Hepatocyte (in vitro differentiated cells): ENCODE data around the gene SH2D3C. TPM values are rescaled to one million over a fixed set of nuclear protein-coding genes. Genes with fewer than 3 reads are reported as not detected.

ENCODE experiments used
- DNase-seq: peaks from one replicate; pipeline ENCODE4 v3.0.0-alpha.2; 2016; ENCODE audit warnings: low spot score
- H2AFZ ChIP-seq: fragments of 200-600 bp; sonication (generic); 2 replicates; pipeline ENCODE4 v1.6.0; 2016; ENCODE audit warnings: antibody characterized with exemption, mild to moderate bottlenecking
- H3K27ac ChIP-seq: fragments of 200-600 bp; sonication (generic); 2 replicates; pipeline ENCODE4 v1.5.1; 2016; ENCODE audit warnings: mild to moderate bottlenecking
- H3K27me3 ChIP-seq: fragments of 200-600 bp; sonication (generic); 2 replicates; pipeline ENCODE4 v1.6.1; 2016
- H3K36me3 ChIP-seq: fragments of 200-600 bp; sonication (generic); replicated peaks from 2 replicates; pipeline ENCODE4 v1.5.1; 2016; ENCODE audit warnings: low read depth; ENCODE audit not compliant: insufficient read depth
- H3K4me1 ChIP-seq: fragments of 200-600 bp; sonication (generic); 2 replicates; pipeline ENCODE4 v1.5.1; 2016; ENCODE audit warnings: mild to moderate bottlenecking, moderate library complexity; ENCODE audit not compliant: insufficient read depth
- H3K4me2 ChIP-seq: fragments of 200-600 bp; sonication (generic); 2 replicates; pipeline ENCODE4 v1.6.0; 2016
- H3K4me3 ChIP-seq: fragments of 200-600 bp; sonication (generic); 2 replicates; pipeline ENCODE4 v1.5.1; 2016; ENCODE audit warnings: mild to moderate bottlenecking
- H3K79me2 ChIP-seq: fragments of 200-600 bp; sonication (generic); 2 replicates; pipeline ENCODE4 v1.6.0; 2017; ENCODE audit warnings: mild to moderate bottlenecking
- H3K9me2 ChIP-seq: fragments of 200-600 bp; sonication (generic); replicated peaks from 2 replicates; pipeline ENCODE4 v1.6.0; 2017; ENCODE audit warnings: mild to moderate bottlenecking; ENCODE audit not compliant: insufficient read depth
- H3K9me3 ChIP-seq: fragments of 200-600 bp; sonication (generic); 2 replicates; pipeline ENCODE4 v1.5.1; 2016; ENCODE audit warnings: low read depth, mild to moderate bottlenecking
- H4K20me1 ChIP-seq: fragments of 200-600 bp; sonication (generic); 2 replicates; pipeline ENCODE4 v1.6.0; 2016; ENCODE audit warnings: mild to moderate bottlenecking; ENCODE audit not compliant: insufficient read depth, poor library complexity, severe bottlenecking
- EZH2 ChIP-seq: fragments of 200-600 bp; sonication (generic); IDR thresholded peaks from 2 replicates; pipeline ENCODE4 v1.6.1; 2016; ENCODE audit warnings: antibody characterized with exemption, mild to moderate bottlenecking, borderline replicate concordance
- EZH2phosphoT487 ChIP-seq: fragments of 200-600 bp; sonication (generic); IDR thresholded peaks from one replicate; pipeline ENCODE4 v1.6.1; 2018; ENCODE audit warnings: antibody characterized with exemption, mild to moderate bottlenecking, low read depth, moderate library complexity; ENCODE audit not compliant: unreplicated experiment, severe bottlenecking
- WGBS: methylation state at CpG from one replicate; pipeline ENCODE4 v1.1.6; 2016; ENCODE audit warnings: low lambda C conversion rate; ENCODE audit errors: missing lambda C conversion rate; 5-methylcytosine and 5-hydroxymethylcytosine counted together
- polyA plus RNA-seq: library from polyadenylated mRNA; unstranded; fragments of >200 nt; fragmentation: Nextera tagmentation; extraction: Ambion mirVana; gene quantifications from 2 replicates; pipeline ENCODE4 v1.2.1, GENCODE V29; 2016
- total RNA-seq: library from RNA; depleted of rRNA; stranded (reverse); fragments of >200 nt; gene quantifications from 2 replicates; pipeline ENCODE4 v1.2.3, GENCODE V29; 2014
- TF ChIP-seq, protein P1 (sequence below): fragments of 200-600 bp; sonication (generic); IDR thresholded peaks from 2 replicates; pipeline ENCODE4 v1.5.1; 2016; ENCODE audit warnings: antibody characterized with exemption, mild to moderate bottlenecking; ENCODE audit not compliant: poor library complexity

Gene SH2D3C
- total and polyA plus RNA-seq, 2 experiments from 2014 or later, result 0.23 to 0.89 TPM

GRCh38 chr9:127700594-127701255, 77.7 kb downstream of the SH2D3C start:
- Histone ChIP-seq H3K4me2 (no peak overlapping the region), H3K4me3 (no peak overlapping the region), H3K79me2 (no peaks in the 10 kb centered on the region), H3K27me3 (no peaks in the 10 kb centered on the region), H3K27ac (no peak overlapping the region), H3K9me2 (no peaks in the 10 kb centered on the region), H3K4me1 (no peaks in the 10 kb centered on the region), H3K36me3 (no peaks in the 10 kb centered on the region), H2AFZ (no peak overlapping the region), H4K20me1 (no peaks in the 10 kb centered on the region), H3K9me3 (no peaks in the 10 kb centered on the region)
- DNase-seq, result no peak
- TF ChIP-seq EZH2 (no peak), EZH2phosphoT487 (no peak)
- TF ChIP-seq, protein P1, sequence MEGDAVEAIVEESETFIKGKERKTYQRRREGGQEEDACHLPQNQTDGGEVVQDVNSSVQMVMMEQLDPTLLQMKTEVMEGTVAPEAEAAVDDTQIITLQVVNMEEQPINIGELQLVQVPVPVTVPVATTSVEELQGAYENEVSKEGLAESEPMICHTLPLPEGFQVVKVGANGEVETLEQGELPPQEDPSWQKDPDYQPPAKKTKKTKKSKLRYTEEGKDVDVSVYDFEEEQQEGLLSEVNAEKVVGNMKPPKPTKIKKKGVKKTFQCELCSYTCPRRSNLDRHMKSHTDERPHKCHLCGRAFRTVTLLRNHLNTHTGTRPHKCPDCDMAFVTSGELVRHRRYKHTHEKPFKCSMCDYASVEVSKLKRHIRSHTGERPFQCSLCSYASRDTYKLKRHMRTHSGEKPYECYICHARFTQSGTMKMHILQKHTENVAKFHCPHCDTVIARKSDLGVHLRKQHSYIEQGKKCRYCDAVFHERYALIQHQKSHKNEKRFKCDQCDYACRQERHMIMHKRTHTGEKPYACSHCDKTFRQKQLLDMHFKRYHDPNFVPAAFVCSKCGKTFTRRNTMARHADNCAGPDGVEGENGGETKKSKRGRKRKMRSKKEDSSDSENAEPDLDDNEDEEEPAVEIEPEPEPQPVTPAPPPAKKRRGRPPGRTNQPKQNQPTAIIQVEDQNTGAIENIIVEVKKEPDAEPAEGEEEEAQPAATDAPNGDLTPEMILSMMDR, result no peak
- WGBS, result 76% methylated on average over 5 of the region's 5 CpGs

DNA sequence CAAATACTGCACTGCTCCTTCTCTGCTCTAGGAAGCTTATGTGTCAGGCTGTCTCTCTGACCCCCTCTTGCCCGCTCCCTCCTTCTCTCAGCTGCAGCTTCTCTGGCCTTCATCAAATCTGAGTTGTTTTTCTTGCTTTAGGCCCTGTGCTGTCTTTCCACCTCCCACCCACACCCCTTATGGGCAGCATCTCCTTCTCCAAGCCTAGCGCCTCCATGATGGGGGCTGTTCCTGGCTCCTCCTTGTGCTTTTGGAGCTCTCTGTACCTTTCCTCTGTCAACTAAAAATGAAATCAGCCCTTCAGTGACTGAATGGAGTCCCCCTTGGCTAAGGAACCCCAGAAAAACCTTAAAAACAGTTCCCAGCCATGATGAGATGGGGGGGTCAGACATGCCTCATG, 78.3 kb downstream of the SH2D3C start:
- no peaks in the 10 kb centered on the region for H3K9me2 ChIP-seq
- H3K79me2 ChIP-seq, result no peaks in the 10 kb centered on the region
- no peaks in the 10 kb centered on the region for H3K27me3 ChIP-seq
- DNase-seq, result no peak
- H3K4me1 ChIP-seq, result no peaks in the 10 kb centered on the region
- no peaks in the 10 kb centered on the region for H3K9me3 ChIP-seq
- no peak overlapping the region for H3K4me3 ChIP-seq
- WGBS, result 95% methylated on average over 2 of the region's 2 CpGs
- TF ChIP-seq EZH2phosphoT487 (no peak), EZH2 (no peak)
- TF ChIP-seq, protein P1, result no peak
- H3K36me3 ChIP-seq, result no peaks in the 10 kb centered on the region
- no peak overlapping the region for H3K27ac ChIP-seq
- no peak overlapping the region for H2AFZ ChIP-seq
- H3K4me2 ChIP-seq, result no peak overlapping the region
- H4K20me1 ChIP-seq, result no peaks in the 10 kb centered on the region

GRCh38 chr9:127698985-127699670, 79.3 kb downstream of the SH2D3C start:
- H3K36me3 ChIP-seq, result no peaks in the 10 kb centered on the region
- WGBS, result 22% methylated on average over 41 of the region's 41 CpGs
- H3K27me3 ChIP-seq, result no peaks in the 10 kb centered on the region
- H4K20me1 ChIP-seq, result no peaks in the 10 kb centered on the region
- H3K9me2 ChIP-seq, result no peaks in the 10 kb centered on the region
- no peak overlapping the region for H3K4me3 ChIP-seq
- no peaks in the 10 kb centered on the region for H3K79me2 ChIP-seq
- peak overlapping the region; percentile 69 for H3K4me2 ChIP-seq
- peak overlapping the region; percentile 68 for H2AFZ ChIP-seq
- DNase-seq, result peak; percentile 95
- H3K9me3 ChIP-seq, result no peaks in the 10 kb centered on the region
- TF ChIP-seq EZH2phosphoT487 (no peak), EZH2 (no peak)
- TF ChIP-seq, protein P1, result no peak
- H3K27ac ChIP-seq, result peak overlapping the region; percentile 50
- H3K4me1 ChIP-seq, result no peaks in the 10 kb centered on the region
